Sciatic nerve (tissue), 2 donors: ENCODE measurements around the gene SVOP. TPM values are rescaled to one million over a fixed set of nuclear protein-coding genes. Genes with fewer than 3 reads are reported as not detected.
"Not testable (repeated sequence)": the region's sequence is repeated elsewhere in the genome, so short reads cannot be mapped to it uniquely, and the experiment has no call there.

ENCODE experiments used
- ATAC-seq: fragments of 200-7000 bp; cut with Tn5 transposase; one replicate; pipeline ENCODE4 v1.9.1; 2020; ENCODE audit warnings: mild to moderate bottlenecking, moderate library complexity
- DNase-seq: peaks from one replicate; pipeline ENCODE4 v3.0.0-alpha.2; 2020; ENCODE audit warnings: low spot score
- intact Hi-C: fragments of 100-400 bp; cut with DNase I; formaldehyde crosslinking; loops from one replicate; pipeline ENCODE4 v1.14.2; 2022
- total RNA-seq: library from RNA; stranded (reverse); fragmentation: NEBNext Ultra II Directional; extraction: Animal tissue kit (Norgen Biotek cat#: 25700); gene quantifications from one replicate; pipeline ENCODE4 v1.2.1, GENCODE V29; 2021
- donor health status: DM: no; HTN: no; CAD: no.
- donor health status: DM: no; HTN: no; CAD: no.

SVOP gene
- total RNA-seq, 1 donor from 2014 or later = not detected

- no peak for ATAC-seq
- no peak for DNase-seq
- intact Hi-C loops = no loop called here
These were observed 16.1 kb upstream of the SVOP start for GRCh38 chr12:109036975-109037374.

- DNase-seq (no peak), ATAC-seq (no peak)
- intact Hi-C loops = no loop called here
These were observed 12.7 kb upstream of the SVOP start for GRCh38 chr12:109033239-109034196.

GRCh38 chr12:109029411-109029810 is 8.5 kb upstream of the SVOP start:
- no peak for DNase-seq
- no peak for ATAC-seq
- intact Hi-C loops = no loop called here

GRCh38 chr12:109028624-109029023 is 7.8 kb upstream of the SVOP start:
- DNase-seq, ATAC-seq, intact Hi-C loops: not testable (repeated sequence)

GRCh38 chr12:109027767-109028166 is 6.9 kb upstream of the SVOP start:
- intact Hi-C loops = no loop called here
- no peak for DNase-seq
- ATAC-seq = no peak

GRCh38 chr12:109020146-109020795 is 597 bp downstream of the SVOP start:
- DNase-seq = no peak
- no peak for ATAC-seq
- intact Hi-C loops = no loop called here

GRCh38 chr12:109018296-109018695 is 2.6 kb downstream of the SVOP start:
- no peak for ATAC-seq
- DNase-seq = no peak
- intact Hi-C loops = no loop called here

- ATAC-seq = no peak
These were observed 3.9 kb downstream of the SVOP start for GRCh38 chr12:109016978-109017377.

GRCh38 chr12:109016016-109016415 is 4.9 kb downstream of the SVOP start:
- ATAC-seq = no peak
- intact Hi-C loops = no loop called here
- no peak for DNase-seq

More at GRCh38 chr12:109016978-109017377, 3.9 kb downstream of the SVOP start:
- no peak for DNase-seq
- intact Hi-C loops = no loop called here

- DNase-seq (no peak), ATAC-seq (no peak)
- intact Hi-C loops = no loop called here
These were observed 5.7 kb downstream of the SVOP start for GRCh38 chr12:109014984-109015765.

GRCh38 chr12:109010259-109010658 is 10.6 kb downstream of the SVOP start:
- intact Hi-C loops = no loop called here
- ATAC-seq (no peak), DNase-seq (no peak)

- intact Hi-C loops = no loop called here
- ATAC-seq (no peak), DNase-seq (no peak)
These were observed 11.1 kb downstream of the SVOP start for GRCh38 chr12:109009766-109010165.

GRCh38 chr12:109004017-109004416 is 16.9 kb downstream of the SVOP start:
- no peak for ATAC-seq
- DNase-seq = no peak
- intact Hi-C loops = no loop called here

GRCh38 chr12:108996320-108996719 is 24.5 kb downstream of the SVOP start:
- DNase-seq (no peak), ATAC-seq (no peak)
- intact Hi-C loops = no loop called here

GRCh38 chr12:108995370-108995992 is 25.4 kb downstream of the SVOP start:
- intact Hi-C loops = no loop called here
- no peak for ATAC-seq
- DNase-seq = no peak

GRCh38 chr12:108990103-108990502 is 30.8 kb downstream of the SVOP start:
- ATAC-seq, DNase-seq, intact Hi-C loops: not testable (repeated sequence)

- intact Hi-C loops = no loop called here
- ATAC-seq (no peak), DNase-seq (no peak)
These were observed 31.5 kb downstream of the SVOP start for GRCh38 chr12:108989376-108989775.

- intact Hi-C loops = no loop called here
- ATAC-seq = no peak
- DNase-seq = no peak
These were observed 35.1 kb downstream of the SVOP start for GRCh38 chr12:108985750-108986149.

- DNase-seq (no peak), ATAC-seq (no peak)
- intact Hi-C loops = no loop called here
These were observed 37.6 kb downstream of the SVOP start for GRCh38 chr12:108983227-108983626.
